ENCODE data around the gene PIGH. TPM values are rescaled to one million over a fixed set of nuclear protein-coding genes. Genes with fewer than 3 reads are reported as not detected.
"Not testable (repeated sequence)": the region's sequence is repeated elsewhere in the genome, so short reads cannot be mapped to it uniquely, and the experiment has no call there.

The PIGH gene
- total RNA-seq, 1 experiment from 2014 or later, result 6.8 TPM

GRCh38 chr14:67547224-67547780, 52.8 kb downstream of the PIGH start (continued):
- TF ChIP-seq, protein P1, sequence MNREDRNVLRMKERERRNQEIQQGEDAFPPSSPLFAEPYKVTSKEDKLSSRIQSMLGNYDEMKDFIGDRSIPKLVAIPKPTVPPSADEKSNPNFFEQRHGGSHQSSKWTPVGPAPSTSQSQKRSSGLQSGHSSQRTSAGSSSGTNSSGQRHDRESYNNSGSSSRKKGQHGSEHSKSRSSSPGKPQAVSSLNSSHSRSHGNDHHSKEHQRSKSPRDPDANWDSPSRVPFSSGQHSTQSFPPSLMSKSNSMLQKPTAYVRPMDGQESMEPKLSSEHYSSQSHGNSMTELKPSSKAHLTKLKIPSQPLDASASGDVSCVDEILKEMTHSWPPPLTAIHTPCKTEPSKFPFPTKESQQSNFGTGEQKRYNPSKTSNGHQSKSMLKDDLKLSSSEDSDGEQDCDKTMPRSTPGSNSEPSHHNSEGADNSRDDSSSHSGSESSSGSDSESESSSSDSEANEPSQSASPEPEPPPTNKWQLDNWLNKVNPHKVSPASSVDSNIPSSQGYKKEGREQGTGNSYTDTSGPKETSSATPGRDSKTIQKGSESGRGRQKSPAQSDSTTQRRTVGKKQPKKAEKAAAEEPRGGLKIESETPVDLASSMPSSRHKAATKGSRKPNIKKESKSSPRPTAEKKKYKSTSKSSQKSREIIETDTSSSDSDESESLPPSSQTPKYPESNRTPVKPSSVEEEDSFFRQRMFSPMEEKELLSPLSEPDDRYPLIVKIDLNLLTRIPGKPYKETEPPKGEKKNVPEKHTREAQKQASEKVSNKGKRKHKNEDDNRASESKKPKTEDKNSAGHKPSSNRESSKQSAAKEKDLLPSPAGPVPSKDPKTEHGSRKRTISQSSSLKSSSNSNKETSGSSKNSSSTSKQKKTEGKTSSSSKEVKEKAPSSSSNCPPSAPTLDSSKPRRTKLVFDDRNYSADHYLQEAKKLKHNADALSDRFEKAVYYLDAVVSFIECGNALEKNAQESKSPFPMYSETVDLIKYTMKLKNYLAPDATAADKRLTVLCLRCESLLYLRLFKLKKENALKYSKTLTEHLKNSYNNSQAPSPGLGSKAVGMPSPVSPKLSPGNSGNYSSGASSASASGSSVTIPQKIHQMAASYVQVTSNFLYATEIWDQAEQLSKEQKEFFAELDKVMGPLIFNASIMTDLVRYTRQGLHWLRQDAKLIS (CRISPR knock-in tag; IDR thresholded peaks at IDR 0.05; ENCODE audit: borderline replicate concordance), result no peak
- no peak for TF ChIP-seq MLX (CRISPR knock-in tag; IDR thresholded peaks at IDR 0.05)

DNA sequence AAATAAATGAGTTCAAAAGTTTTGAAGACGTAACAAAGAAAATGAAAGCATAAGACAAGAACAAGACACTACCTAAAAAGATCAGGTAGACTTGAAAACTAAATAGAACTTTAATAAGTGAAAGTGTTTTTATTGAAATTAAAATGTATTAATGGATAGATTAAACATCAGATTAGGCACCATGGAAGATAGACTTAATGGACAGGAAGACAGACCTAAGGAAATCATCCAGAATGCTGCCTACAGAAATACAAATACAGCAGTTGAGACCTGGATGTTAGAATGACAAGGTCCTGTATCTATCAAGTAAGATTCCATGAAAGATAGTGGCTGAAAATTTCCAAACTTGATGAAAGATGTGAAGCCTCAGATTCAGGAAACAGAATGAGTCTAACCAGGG, 55.5 kb downstream of the PIGH start:
- TF ChIP-seq GTF2I (CRISPR knock-in tag; conservative IDR thresholded peaks at IDR 0.05) (no peak), ZNF416 (CRISPR knock-in tag; IDR thresholded peaks at IDR 0.05) (no peak), ZNF396 (CRISPR knock-in tag; IDR thresholded peaks at IDR 0.05; ENCODE audit: borderline replicate concordance) (no peak), TCF7 (CRISPR knock-in tag; IDR thresholded peaks at IDR 0.05; ENCODE audit: low read depth) (no peak), RELA (CRISPR knock-in tag; IDR thresholded peaks at IDR 0.05; ENCODE audit: borderline replicate concordance) (no peak), ZNF121 (CRISPR knock-in tag; IDR thresholded peaks at IDR 0.05) (no peak), CREB1 (CRISPR knock-in tag; IDR thresholded peaks at IDR 0.05) (no peak), FOXK1 (CRISPR knock-in tag; IDR thresholded peaks at IDR 0.05) (no peak)
- TF ChIP-seq, protein P2, sequence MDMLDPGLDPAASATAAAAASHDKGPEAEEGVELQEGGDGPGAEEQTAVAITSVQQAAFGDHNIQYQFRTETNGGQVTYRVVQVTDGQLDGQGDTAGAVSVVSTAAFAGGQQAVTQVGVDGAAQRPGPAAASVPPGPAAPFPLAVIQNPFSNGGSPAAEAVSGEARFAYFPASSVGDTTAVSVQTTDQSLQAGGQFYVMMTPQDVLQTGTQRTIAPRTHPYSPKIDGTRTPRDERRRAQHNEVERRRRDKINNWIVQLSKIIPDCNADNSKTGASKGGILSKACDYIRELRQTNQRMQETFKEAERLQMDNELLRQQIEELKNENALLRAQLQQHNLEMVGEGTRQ (CRISPR knock-in tag; IDR thresholded peaks at IDR 0.05), result no peak
- peaks cover 40% of the 10 kb centered on the region for H3K36me3 Mint-ChIP-seq
- POLR2A ChIA-PET, result no interaction called here
- peaks cover 35% of the 10 kb centered on the region for H3K4me1 Mint-ChIP-seq
- ATAC-seq, result no peak
- no peak overlapping the region for H3K4me3 Mint-ChIP-seq
- H3K27me3 Mint-ChIP-seq (ENCODE audit: low read depth), result no peaks in the 10 kb centered on the region
- H3K27ac Mint-ChIP-seq, result no peak overlapping the region; the same call in 1 of the 2 replicates
- H3K9me3 Mint-ChIP-seq, result no peaks in the 10 kb centered on the region; the same call in 1 of the 2 replicates
- no peak for DNase-seq (ENCODE audit: low spot score)
- CTCF ChIA-PET, result interaction anchor here (0.9 kb wide), 1 partner anchor 18 kb away, joined by 3 read pairs; no protein-coding TSS in a partner anchor

GRCh38 chr14:67542620-67543019, 57.4 kb downstream of the PIGH start:
- peaks cover 38% of the 10 kb centered on the region for H3K36me3 Mint-ChIP-seq
- not testable (repeated sequence) for H3K27me3 Mint-ChIP-seq (ENCODE audit: low read depth); H3K9me3 Mint-ChIP-seq; DNase-seq (ENCODE audit: low spot score); ATAC-seq
- ChIA-PET CTCF (interaction anchor here (1.0 to 3.8 kb wide), 12 partner anchors 10 to 183 kb away, joined by 3 to 64 read pairs (median 8); partner anchors contain the start of genes ATP6V1D, PIGH and PLEKHH1), POLR2A (interaction anchor here (1.4 to 2.5 kb wide), 3 partner anchors 10 to 29 kb away, joined by 6 to 29 read pairs (median 8); partner anchors contain the start of gene PLEKHH1)
- peak overlapping the region; percentile 99 for H3K27ac Mint-ChIP-seq
- peak overlapping the region; percentile 63 for H3K4me3 Mint-ChIP-seq
- peaks cover 50% of the 10 kb centered on the region for H3K4me1 Mint-ChIP-seq

- Mint-ChIP-seq H3K4me1 (peaks cover 50% of the 10 kb centered on the region), H3K9me3 (no peaks in the 10 kb centered on the region; the same call in 1 of the 2 replicates), H3K36me3 (peaks cover 33% of the 10 kb centered on the region), H3K27ac (peak overlapping the region; percentile 99), H3K4me3 (peak overlapping the region; percentile 63), H3K27me3 (ENCODE audit: low read depth) (no peaks in the 10 kb centered on the region)
- ChIA-PET POLR2A (interaction anchor here (0.6 to 2.5 kb wide), 7 partner anchors 9 to 154 kb away, joined by 3 to 29 read pairs (median 5); partner anchors contain the start of genes PLEKHH1 and RDH11), CTCF (interaction anchor here (0.8 to 3.8 kb wide), 17 partner anchors 10 to 182 kb away, joined by 3 to 64 read pairs (median 6); partner anchors contain the start of genes ATP6V1D, PIGH and PLEKHH1)
- ATAC-seq (peak; percentile 91), DNase-seq (ENCODE audit: low spot score) (peak; percentile 67)
- TF ChIP-seq NFE2L1 (CRISPR knock-in tag; IDR thresholded peaks at IDR 0.05), result peak; percentile 7; the same call in 1 of the 2 replicates
- TF ChIP-seq SMAD3 (CRISPR knock-in tag; IDR thresholded peaks at IDR 0.05; ENCODE audit: borderline replicate concordance), result 0 out of 2 replicates have a peak, but pooled peaks have one; percentile 30
- TF ChIP-seq, protein P3, sequence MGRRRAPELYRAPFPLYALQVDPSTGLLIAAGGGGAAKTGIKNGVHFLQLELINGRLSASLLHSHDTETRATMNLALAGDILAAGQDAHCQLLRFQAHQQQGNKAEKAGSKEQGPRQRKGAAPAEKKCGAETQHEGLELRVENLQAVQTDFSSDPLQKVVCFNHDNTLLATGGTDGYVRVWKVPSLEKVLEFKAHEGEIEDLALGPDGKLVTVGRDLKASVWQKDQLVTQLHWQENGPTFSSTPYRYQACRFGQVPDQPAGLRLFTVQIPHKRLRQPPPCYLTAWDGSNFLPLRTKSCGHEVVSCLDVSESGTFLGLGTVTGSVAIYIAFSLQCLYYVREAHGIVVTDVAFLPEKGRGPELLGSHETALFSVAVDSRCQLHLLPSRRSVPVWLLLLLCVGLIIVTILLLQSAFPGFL (CRISPR knock-in tag; IDR thresholded peaks at IDR 0.05; ENCODE audit: borderline replicate concordance), result no peak
- TF ChIP-seq, protein P4, sequence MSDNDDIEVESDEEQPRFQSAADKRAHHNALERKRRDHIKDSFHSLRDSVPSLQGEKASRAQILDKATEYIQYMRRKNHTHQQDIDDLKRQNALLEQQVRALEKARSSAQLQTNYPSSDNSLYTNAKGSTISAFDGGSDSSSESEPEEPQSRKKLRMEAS (CRISPR knock-in tag; IDR thresholded peaks at IDR 0.05), result peak; percentile 54; the same call in 1 of the 2 replicates
These were observed 58.4 kb downstream of the PIGH start for GRCh38 chr14:67541448-67542387.

Measured in WTC11 (cell line).